DOHH2 (cell line): ENCODE results near the gene TM9SF4.

ENCODE experiments used
- CTCF ChIP-seq: fragments of 200-600 bp; sonication (generic); IDR thresholded peaks from one replicate; pipeline ENCODE4 v1.5.1; 2014; ENCODE audit warnings: antibody characterized with exemption, mild to moderate bottlenecking, low read depth, low read length; ENCODE audit not compliant: poor library complexity, severe bottlenecking
- EZH2phosphoT487 ChIP-seq: fragments of 200-600 bp; sonication (generic); IDR thresholded peaks from 2 replicates; pipeline ENCODE4 v1.6.1; 2017; ENCODE audit warnings: borderline replicate concordance, mild to moderate bottlenecking, antibody characterized with exemption, low read length, moderate library complexity, mixed read lengths

- TF ChIP-seq CTCF (no peak), EZH2phosphoT487 (no peak)
These were observed 20.8 kb upstream of the TM9SF4 start for GRCh38 chr20:32088759-32089158.
